ENCODE data around the gene H2AZ1.

The H2AZ1 gene

DNA sequence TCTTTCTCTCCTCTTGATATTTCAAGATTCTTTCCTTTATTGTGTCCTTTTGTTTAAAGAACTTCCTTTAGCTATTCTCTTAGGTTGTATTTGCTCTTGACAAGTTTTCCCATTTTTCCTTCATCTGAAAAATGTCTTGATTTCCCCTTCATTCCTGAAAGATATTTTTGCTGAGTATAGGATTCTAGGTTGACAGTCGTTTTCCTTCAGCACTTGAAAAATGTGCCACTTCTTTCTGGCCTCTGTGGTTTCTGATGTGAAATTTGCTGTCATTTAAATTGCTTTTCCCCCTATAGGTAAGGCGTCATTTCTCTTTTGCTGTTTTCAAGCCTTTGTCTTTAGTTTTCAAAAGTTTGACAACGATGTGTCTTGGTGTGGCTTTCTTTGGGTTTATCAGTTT is 32.5 kb downstream of the H2AZ1 start:
- no peak for TF ChIP-seq GATA2 (IDR thresholded peaks at IDR 0.05; ENCODE audit: low read depth, low read length)
- no peak for TF ChIP-seq GATA3 (IDR thresholded peaks at IDR 0.05; ENCODE audit: low read depth, low read length)

DNA sequence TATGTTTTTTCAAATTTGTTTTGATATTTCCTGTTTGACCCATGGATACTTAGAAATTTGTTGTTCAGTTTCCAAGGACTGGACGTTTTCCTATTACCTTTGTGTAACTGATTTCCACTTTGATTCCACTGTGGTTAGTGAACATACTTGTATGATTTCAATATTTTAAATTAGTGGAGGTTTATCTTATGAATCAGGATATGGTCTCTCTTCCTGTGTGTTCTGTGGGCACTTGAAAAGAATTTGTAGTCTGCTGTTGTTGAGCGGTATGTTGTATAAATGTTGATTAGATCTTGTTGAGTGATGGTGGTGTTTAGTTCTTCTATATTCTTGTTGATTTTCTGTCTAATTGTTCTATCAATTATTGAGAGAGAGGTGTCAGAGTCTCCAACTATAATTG is 34.6 kb downstream of the H2AZ1 start:
- TF ChIP-seq GATA3 (IDR thresholded peaks at IDR 0.05; ENCODE audit: low read depth, low read length) (no peak), GATA2 (IDR thresholded peaks at IDR 0.05; ENCODE audit: low read depth, low read length) (no peak)

Data from SH-SY5Y (cell line).